Measurements from ENCODE around the gene PPP1R14C. TPM values are rescaled to one million over a fixed set of nuclear protein-coding genes. Genes with fewer than 3 reads are reported as not detected.

PPP1R14C gene
- total RNA-seq, 3 donors from 2014 or later = 11.1 to 33.5 (median 25.2) TPM

DNA sequence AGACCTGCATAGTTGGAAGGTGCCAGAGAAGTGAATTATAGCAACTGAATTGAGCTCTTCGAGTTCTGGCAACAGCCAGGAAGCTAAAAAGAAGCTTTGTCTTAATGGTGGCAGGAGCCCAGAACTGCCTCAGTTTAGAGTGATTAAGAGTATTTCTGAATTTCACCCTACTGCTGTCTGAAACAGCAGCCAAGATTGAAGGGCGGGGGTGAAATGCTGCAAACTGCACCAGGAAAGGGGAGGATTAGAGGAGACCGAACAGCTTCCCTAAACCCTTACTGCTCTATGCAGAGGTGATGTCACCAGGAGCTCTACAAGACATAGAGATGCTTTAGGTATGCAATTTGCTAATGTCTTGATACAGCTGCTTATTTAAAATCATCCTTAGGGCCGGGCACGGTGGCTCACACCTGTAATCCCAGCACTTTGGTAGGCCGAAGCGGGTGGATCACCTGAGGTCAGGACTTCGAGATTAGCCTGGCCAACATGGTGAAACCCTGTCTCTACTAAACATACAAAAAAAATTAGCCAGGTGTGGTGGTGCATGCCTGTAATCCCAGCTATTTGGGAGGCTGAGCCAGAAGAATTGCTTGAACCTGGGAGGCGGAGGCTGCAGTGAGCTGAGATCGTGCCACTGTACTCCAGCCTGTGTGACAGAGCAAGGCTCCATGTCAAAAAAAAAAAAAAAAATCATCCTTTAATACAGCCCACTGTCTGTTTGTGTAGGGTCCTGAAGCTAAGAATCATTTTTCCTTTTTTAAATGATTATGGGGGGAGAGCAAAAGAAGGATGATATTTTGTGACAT lies 134.3 kb downstream of the PPP1R14C start:
- no peak for ATAC-seq
- intact Hi-C loops (cut with DNase I, micrococcal nuclease) = no loop called here

GRCh38 chr6:150279533-150279932 lies 136.7 kb downstream of the PPP1R14C start:
- no peak overlapping the region for H3K4me3 ChIP-seq
- no peaks in the 10 kb centered on the region for H3K9me3 ChIP-seq
- ATAC-seq (no peak), DNase-seq (no peak)
- intact Hi-C loops (cut with DNase I, micrococcal nuclease) = no loop called here
- H3K36me3 ChIP-seq (ENCODE audit: low read depth) = no peaks in the 10 kb centered on the region
- no peak for TF ChIP-seq CTCF (IDR thresholded peaks at IDR 0.05)
- no peaks in the 10 kb centered on the region for H3K4me1 ChIP-seq (ENCODE audit: low read depth)

More for the DNA sequence above, 134.3 kb downstream of the PPP1R14C start:
- Histone ChIP-seq H3K9me3 (no peaks in the 10 kb centered on the region), H3K4me3 (no peak overlapping the region), H3K36me3 (ENCODE audit: low read depth) (no peaks in the 10 kb centered on the region), H3K4me1 (ENCODE audit: low read depth) (no peaks in the 10 kb centered on the region)
- TF ChIP-seq CTCF (IDR thresholded peaks at IDR 0.05) = no peak
- DNase-seq = no peak

DNA sequence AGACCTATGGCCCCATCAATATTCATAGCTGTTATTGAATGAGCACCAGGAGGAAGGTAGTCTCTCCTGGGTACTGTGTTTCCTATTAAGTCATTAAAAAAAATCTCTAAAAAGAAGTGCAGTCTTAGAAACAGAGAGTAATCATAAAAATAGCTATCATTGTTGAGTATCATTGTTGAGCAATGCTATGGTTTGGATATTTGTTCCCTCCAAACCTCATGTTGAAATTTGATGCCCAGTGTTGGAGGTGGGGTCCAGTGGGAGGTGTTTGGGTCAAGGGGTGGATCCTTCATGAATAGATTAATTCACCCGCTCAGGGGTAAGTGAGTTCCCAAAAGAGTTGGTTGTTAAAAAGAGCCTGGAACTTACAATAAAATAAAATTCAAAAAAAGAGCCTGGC lies 137.9 kb downstream of the PPP1R14C start:
- intact Hi-C loops (cut with DNase I, micrococcal nuclease) = no loop called here
- Histone ChIP-seq H3K4me3 (no peak overlapping the region), H3K9me3 (no peaks in the 10 kb centered on the region), H3K36me3 (ENCODE audit: low read depth) (no peaks in the 10 kb centered on the region), H3K4me1 (ENCODE audit: low read depth) (no peaks in the 10 kb centered on the region)
- TF ChIP-seq CTCF (IDR thresholded peaks at IDR 0.05) = no peak
- DNase-seq (no peak), ATAC-seq (no peak)

GRCh38 chr6:150281767-150282166 lies 138.9 kb downstream of the PPP1R14C start:
- DNase-seq (no peak), ATAC-seq (no peak)
- Histone ChIP-seq H3K4me1 (ENCODE audit: low read depth) (no peaks in the 10 kb centered on the region), H3K36me3 (ENCODE audit: low read depth) (no peaks in the 10 kb centered on the region), H3K9me3 (no peaks in the 10 kb centered on the region), H3K4me3 (no peak overlapping the region)
- intact Hi-C loops (cut with DNase I, micrococcal nuclease) = no loop called here
- TF ChIP-seq CTCF (IDR thresholded peaks at IDR 0.05) = no peak

DNA sequence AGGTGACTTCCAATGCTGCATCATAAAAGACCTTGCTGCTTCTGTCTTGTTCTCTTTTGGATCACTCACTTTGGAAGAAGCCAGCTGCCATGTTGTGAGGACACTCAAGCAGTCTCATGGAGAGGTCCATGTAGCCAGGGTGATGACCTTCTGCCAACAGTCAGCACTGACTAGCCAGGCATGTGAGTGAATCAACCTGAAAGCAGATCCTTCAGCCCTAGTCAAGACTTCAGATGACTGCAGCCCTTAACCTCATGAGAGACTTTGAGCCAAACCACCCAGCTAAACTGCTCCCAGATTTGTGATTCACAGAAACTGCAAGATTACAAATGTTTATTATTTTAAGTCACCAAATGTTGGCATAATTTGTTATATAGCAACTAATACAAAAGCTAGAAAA lies 140.0 kb downstream of the PPP1R14C start:
- no peak for TF ChIP-seq CTCF (IDR thresholded peaks at IDR 0.05)
- no peak for DNase-seq
- Histone ChIP-seq H3K4me3 (no peak overlapping the region), H3K9me3 (no peaks in the 10 kb centered on the region), H3K36me3 (ENCODE audit: low read depth) (no peaks in the 10 kb centered on the region), H3K4me1 (ENCODE audit: low read depth) (no peaks in the 10 kb centered on the region)
- ATAC-seq = no peak
- intact Hi-C loops (cut with DNase I, micrococcal nuclease) = no loop called here
